ENCODE data around the gene SNED1. TPM values are rescaled to one million over a fixed set of nuclear protein-coding genes. Genes with fewer than 3 reads are reported as not detected.

SNED1 gene
- polyA plus RNA-seq, 1 experiment: 3.9 TPM

GRCh38 chr2:241109210-241110088, 111.0 kb downstream of the SNED1 start:
- ChIA-PET CTCF (interaction anchor here (1.1 kb wide), 1 partner anchor 14 kb away, joined by 3 read pairs; no protein-coding TSS in a partner anchor), POLR2A (no interaction called here)
- Histone ChIP-seq H3K27me3 (ENCODE audit: control insufficient read depth, insufficient read depth, low read length) (no peaks in the 10 kb centered on the region), H3K36me3 (ENCODE audit: control insufficient read depth, insufficient read depth, low read length) (no peaks in the 10 kb centered on the region), H3K4me3 (ENCODE audit: low read depth, low read length) (no peak overlapping the region)
- TF ChIP-seq, protein P1, sequence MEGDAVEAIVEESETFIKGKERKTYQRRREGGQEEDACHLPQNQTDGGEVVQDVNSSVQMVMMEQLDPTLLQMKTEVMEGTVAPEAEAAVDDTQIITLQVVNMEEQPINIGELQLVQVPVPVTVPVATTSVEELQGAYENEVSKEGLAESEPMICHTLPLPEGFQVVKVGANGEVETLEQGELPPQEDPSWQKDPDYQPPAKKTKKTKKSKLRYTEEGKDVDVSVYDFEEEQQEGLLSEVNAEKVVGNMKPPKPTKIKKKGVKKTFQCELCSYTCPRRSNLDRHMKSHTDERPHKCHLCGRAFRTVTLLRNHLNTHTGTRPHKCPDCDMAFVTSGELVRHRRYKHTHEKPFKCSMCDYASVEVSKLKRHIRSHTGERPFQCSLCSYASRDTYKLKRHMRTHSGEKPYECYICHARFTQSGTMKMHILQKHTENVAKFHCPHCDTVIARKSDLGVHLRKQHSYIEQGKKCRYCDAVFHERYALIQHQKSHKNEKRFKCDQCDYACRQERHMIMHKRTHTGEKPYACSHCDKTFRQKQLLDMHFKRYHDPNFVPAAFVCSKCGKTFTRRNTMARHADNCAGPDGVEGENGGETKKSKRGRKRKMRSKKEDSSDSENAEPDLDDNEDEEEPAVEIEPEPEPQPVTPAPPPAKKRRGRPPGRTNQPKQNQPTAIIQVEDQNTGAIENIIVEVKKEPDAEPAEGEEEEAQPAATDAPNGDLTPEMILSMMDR (IDR thresholded peaks at IDR 0.05; ENCODE audit: insufficient read depth, low read depth, low read length): no peak
- no peak for DNase-seq (ENCODE audit: low read depth)

- ChIA-PET CTCF (interaction anchor here (1.1 kb wide), 1 partner anchor 14 kb away, joined by 3 read pairs; no protein-coding TSS in a partner anchor), POLR2A (no interaction called here)
- TF ChIP-seq, protein P1 (IDR thresholded peaks at IDR 0.05; ENCODE audit: insufficient read depth, low read depth, low read length): no peak
- H3K4me3 ChIP-seq (ENCODE audit: low read depth, low read length): no peak overlapping the region
- H3K36me3 ChIP-seq (ENCODE audit: control insufficient read depth, insufficient read depth, low read length): no peaks in the 10 kb centered on the region
- no peak for DNase-seq (ENCODE audit: low read depth)
- H3K27me3 ChIP-seq (ENCODE audit: control insufficient read depth, insufficient read depth, low read length): no peaks in the 10 kb centered on the region
These were observed 111.7 kb downstream of the SNED1 start for GRCh38 chr2:241110089-241110606.

DNA sequence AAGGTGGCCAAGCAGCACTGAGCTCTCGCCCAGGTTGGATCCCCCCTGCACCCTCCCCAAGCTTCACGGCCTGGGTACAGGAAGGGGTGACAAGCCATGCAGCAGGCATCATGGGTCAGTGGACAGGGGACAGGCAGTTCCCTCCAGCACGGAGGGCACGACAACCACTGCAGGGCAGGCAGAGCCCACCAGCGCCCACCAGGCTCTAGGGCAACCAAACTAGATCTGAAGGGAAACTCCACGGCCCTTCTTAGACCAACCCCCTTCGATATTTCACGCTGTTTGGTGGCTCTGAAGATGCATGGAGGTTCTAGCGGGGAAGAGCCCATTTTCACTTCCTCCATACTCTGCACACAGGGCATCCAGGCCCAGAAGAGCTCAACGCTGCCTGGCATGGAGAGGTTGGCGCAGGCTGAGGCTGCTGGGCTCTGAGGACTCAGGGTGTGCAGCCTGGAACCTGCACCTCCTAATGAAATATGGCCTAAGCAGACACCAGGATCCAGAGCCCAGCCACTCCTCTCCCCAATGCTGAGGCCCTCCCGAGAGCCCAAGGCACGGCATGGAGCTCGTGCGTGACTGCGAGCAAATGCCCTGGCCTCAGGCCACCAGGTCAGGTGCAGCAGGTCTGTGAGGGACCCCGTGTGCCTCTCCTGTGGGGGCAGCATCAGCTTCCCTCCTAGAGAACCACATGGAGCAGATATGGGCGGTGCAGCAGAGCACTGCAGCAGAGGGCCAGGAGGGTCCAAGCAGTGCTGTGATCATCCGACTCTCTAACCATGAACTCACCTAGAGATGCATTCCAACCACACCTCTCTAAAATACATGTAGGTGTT, 112.4 kb downstream of the SNED1 start:
- TF ChIP-seq, protein P1 (IDR thresholded peaks at IDR 0.05; ENCODE audit: insufficient read depth, low read depth, low read length): no peak
- no peak for DNase-seq (ENCODE audit: low read depth)
- Histone ChIP-seq H3K27me3 (ENCODE audit: control insufficient read depth, insufficient read depth, low read length) (no peaks in the 10 kb centered on the region), H3K36me3 (ENCODE audit: control insufficient read depth, insufficient read depth, low read length) (no peaks in the 10 kb centered on the region), H3K4me3 (ENCODE audit: low read depth, low read length) (no peak overlapping the region)
- POLR2A ChIA-PET: no interaction called here
- CTCF ChIA-PET: interaction anchor here (1.1 kb wide), 1 partner anchor 13 kb away, joined by 3 read pairs; no protein-coding TSS in a partner anchor

DNA sequence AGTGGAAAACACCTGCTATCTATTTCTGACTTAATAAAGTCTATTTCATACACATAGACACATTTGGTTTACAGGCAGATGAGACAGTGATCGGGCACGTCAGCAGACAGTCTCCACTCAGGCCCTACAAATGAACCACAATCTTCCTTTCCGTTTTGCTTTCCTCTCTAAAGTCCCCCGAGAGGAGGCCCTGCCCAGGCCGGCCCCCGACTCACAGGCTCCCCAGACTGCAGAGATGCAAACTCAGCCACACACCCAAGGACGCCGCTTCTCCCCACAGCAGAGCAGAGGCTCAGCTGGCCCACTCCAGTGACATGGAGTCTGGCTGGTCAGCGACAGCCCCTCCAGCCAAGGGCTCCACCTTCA, 113.0 kb downstream of the SNED1 start:
- POLR2A ChIA-PET: no interaction called here
- no peaks in the 10 kb centered on the region for H3K27me3 ChIP-seq (ENCODE audit: control insufficient read depth, insufficient read depth, low read length)
- no peak overlapping the region for H3K4me3 ChIP-seq (ENCODE audit: low read depth, low read length)
- CTCF ChIA-PET: no interaction called here
- TF ChIP-seq, protein P1 (IDR thresholded peaks at IDR 0.05; ENCODE audit: insufficient read depth, low read depth, low read length): no peak
- no peaks in the 10 kb centered on the region for H3K36me3 ChIP-seq (ENCODE audit: control insufficient read depth, insufficient read depth, low read length)
- DNase-seq (ENCODE audit: low read depth): no peak

- Histone ChIP-seq H3K27me3 (ENCODE audit: control insufficient read depth, insufficient read depth, low read length) (no peaks in the 10 kb centered on the region), H3K4me3 (ENCODE audit: low read depth, low read length) (no peak overlapping the region), H3K36me3 (ENCODE audit: control insufficient read depth, insufficient read depth, low read length) (no peaks in the 10 kb centered on the region)
- DNase-seq (ENCODE audit: low read depth): no peak
- TF ChIP-seq, protein P1 (IDR thresholded peaks at IDR 0.05; ENCODE audit: insufficient read depth, low read depth, low read length): no peak
- ChIA-PET POLR2A (no interaction called here), CTCF (no interaction called here)
These were observed 113.6 kb downstream of the SNED1 start for GRCh38 chr2:241112046-241112445.

Data from BJ (cell line).